ENCODE results near the gene EGFL6. TPM values are rescaled to one million over a fixed set of nuclear protein-coding genes. Genes with fewer than 3 reads are reported as not detected.

The EGFL6 gene
- total and polyA plus RNA-seq, 4 donors = 0.02 to 0.23 TPM; not detected in 2

- TF ChIP-seq, protein P1, sequence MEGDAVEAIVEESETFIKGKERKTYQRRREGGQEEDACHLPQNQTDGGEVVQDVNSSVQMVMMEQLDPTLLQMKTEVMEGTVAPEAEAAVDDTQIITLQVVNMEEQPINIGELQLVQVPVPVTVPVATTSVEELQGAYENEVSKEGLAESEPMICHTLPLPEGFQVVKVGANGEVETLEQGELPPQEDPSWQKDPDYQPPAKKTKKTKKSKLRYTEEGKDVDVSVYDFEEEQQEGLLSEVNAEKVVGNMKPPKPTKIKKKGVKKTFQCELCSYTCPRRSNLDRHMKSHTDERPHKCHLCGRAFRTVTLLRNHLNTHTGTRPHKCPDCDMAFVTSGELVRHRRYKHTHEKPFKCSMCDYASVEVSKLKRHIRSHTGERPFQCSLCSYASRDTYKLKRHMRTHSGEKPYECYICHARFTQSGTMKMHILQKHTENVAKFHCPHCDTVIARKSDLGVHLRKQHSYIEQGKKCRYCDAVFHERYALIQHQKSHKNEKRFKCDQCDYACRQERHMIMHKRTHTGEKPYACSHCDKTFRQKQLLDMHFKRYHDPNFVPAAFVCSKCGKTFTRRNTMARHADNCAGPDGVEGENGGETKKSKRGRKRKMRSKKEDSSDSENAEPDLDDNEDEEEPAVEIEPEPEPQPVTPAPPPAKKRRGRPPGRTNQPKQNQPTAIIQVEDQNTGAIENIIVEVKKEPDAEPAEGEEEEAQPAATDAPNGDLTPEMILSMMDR (IDR thresholded peaks at IDR 0.05; ENCODE audit: low read depth, low read length, missing input control) = no peak
- TF ChIP-seq EGR1 (IDR thresholded peaks at IDR 0.05; ENCODE audit: low read depth in 2 of 2) (no peak), SP1 (IDR thresholded peaks at IDR 0.05) (no peak), GABPA (IDR thresholded peaks at IDR 0.05 in 1 of 2, conservative IDR thresholded peaks at IDR 0.05 in 1 of 2) (no peak), YY1 (IDR thresholded peaks at IDR 0.05) (no peak), JUND (IDR thresholded peaks at IDR 0.05) (no peak), ATF3 (IDR thresholded peaks at IDR 0.05) (no peak), MAX (IDR thresholded peaks at IDR 0.05) (no peak), FOXA1 (IDR thresholded peaks at IDR 0.05) (no peak), FOXA2 (IDR thresholded peaks at IDR 0.05) (no peak)
These were observed 80.9 kb downstream of the EGFL6 start (continued) for GRCh38 chrX:13650318-13650717.

- Histone ChIP-seq H3K4me3 (ENCODE audit: low read depth in 1 of 3, low read length in 3 of 3) (no peak overlapping the region), H3K9ac (ENCODE audit: low read depth in 1 of 2, low read length in 2 of 2) (no peak overlapping the region), H3K4me1 (ENCODE audit: control insufficient read depth in 4 of 4, insufficient read depth in 4 of 4, low read length in 3 of 4) (peaks cover 0 to 23% (median 18%) of the 10 kb centered on the region in 4 donors), H3K36me3 (ENCODE audit: control insufficient read depth in 4 of 4, insufficient read depth in 3 of 4, low read depth in 1 of 4, low read length in 3 of 4) (peaks cover 0 to 6% (median 0%) of the 10 kb centered on the region in 4 donors), H3K27ac (ENCODE audit: low read depth in 1 of 2, low read length in 2 of 2) (no peak overlapping the region), H3K9me3 (ENCODE audit: control insufficient read depth in 4 of 4, low read length in 3 of 4) (no peaks in the 10 kb centered on the region), H3K27me3 (ENCODE audit: control insufficient read depth in 4 of 4, insufficient read depth in 4 of 4, low read length in 3 of 4) (no peaks in the 10 kb centered on the region)
- no peak for TF ChIP-seq YY1 (IDR thresholded peaks at IDR 0.05)
- no peak for TF ChIP-seq REST (IDR thresholded peaks at IDR 0.05)
- TF ChIP-seq ZBTB33 (IDR thresholded peaks at IDR 0.05) = no peak
- no peak for DNase-seq (ENCODE audit: low spot score)
- WGBS = 85% methylated on average over 3 of the region's 3 CpGs
These were observed 81.7 kb downstream of the EGFL6 start for GRCh38 chrX:13651150-13651549.

DNA sequence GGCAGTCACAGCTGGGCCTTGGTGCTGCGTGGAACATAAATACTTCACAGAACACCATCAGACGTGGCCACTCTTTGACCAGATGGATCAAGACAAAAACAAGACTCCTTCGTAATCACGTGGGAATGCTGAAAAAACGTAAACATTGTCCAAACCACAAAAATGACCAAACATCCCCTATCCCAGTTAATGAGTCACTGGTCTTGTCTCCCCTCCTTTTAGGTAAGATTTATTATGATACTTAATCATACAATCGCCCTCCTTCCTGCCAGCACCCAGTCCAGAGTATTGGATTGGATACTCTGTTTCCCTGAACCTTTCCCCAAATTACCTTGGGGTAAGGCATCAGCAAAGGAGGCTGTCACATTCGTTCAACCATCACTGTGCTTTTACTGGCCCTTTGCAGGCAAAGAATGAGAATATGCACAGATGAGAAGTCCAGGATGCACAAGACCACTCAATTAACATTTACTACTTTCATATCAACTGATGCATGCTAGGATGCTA, 82.9 kb downstream of the EGFL6 start:
- peak overlapping the region; percentile 50 to 65 (median 62) for H3K4me3 ChIP-seq (ENCODE audit: low read depth in 1 of 3, low read length in 3 of 3)
- no peak for DNase-seq (ENCODE audit: low spot score)

More for the DNA sequence above, 82.9 kb downstream of the EGFL6 start:
- peaks cover 0 to 23% (median 18%) of the 10 kb centered on the region in 4 donors for H3K4me1 ChIP-seq (ENCODE audit: control insufficient read depth in 4 of 4, insufficient read depth in 4 of 4, low read length in 3 of 4)
- H3K9me3 ChIP-seq (ENCODE audit: control insufficient read depth in 4 of 4, low read length in 3 of 4) = no peaks in the 10 kb centered on the region
- peak overlapping the region; percentile 76 to 87 for H3K27ac ChIP-seq (ENCODE audit: low read depth in 1 of 2, low read length in 2 of 2)
- TF ChIP-seq EGR1 (IDR thresholded peaks at IDR 0.05; ENCODE audit: low read depth in 2 of 2) (no peak), RXRA (IDR thresholded peaks at IDR 0.05) (no peak), MAX (IDR thresholded peaks at IDR 0.05) (no peak)
- peaks cover 0 to 6% (median 0%) of the 10 kb centered on the region in 4 donors for H3K36me3 ChIP-seq (ENCODE audit: control insufficient read depth in 4 of 4, insufficient read depth in 3 of 4, low read depth in 1 of 4, low read length in 3 of 4)
- no peaks in the 10 kb centered on the region for H3K27me3 ChIP-seq (ENCODE audit: control insufficient read depth in 4 of 4, insufficient read depth in 4 of 4, low read length in 3 of 4)
- H3K9ac ChIP-seq (ENCODE audit: low read depth in 1 of 2, low read length in 2 of 2) = peak overlapping the region in 1 of 2 donors; percentile 71
- WGBS = 54% methylated on average over 7 of the region's 7 CpGs
